HG03135 (cell line): ENCODE results near the gene SIGLEC1.

Source experiments
- ATAC-seq: cut with Tn5 transposase; IDR thresholded peaks from one replicate; pipeline ENCODE4 v1.9.1; 2021; ENCODE audit warnings: mild to moderate bottlenecking, moderate library complexity; ENCODE audit not compliant: unreplicated experiment

Gene SIGLEC1

DNA sequence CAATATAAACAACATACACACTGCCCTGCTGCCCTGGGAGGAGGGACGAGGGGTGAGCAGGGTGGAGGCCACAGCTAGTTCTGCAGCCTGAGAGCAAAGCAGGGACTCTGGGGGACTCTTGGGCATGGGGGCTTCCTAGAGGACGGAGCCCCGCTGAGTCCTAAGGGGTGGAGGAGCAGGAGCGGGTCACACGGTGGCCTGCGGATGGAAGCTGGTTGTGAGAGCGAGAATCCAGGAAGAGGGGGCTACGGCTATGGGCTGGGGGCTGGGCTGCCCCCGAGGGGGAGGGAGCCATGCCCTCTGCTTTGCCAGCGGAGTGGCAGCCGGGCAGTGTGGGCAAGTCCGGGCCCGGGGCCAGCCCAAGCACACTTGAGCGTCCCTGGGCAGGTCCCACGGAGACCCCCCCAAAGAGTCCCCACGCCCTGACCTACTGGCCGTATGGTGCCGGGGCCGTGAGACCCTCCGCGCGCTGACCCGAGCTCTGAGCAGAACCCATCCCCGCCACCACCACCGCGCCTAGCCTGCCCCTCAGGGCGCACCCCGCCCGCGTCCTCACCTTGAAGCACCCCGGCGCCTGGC is 31.0 kb downstream of the SIGLEC1 start:
- ATAC-seq, result no peak

- no peak for ATAC-seq
Observed at GRCh38 chr20:3680701-3681351, 31.6 kb downstream of the SIGLEC1 start.

DNA sequence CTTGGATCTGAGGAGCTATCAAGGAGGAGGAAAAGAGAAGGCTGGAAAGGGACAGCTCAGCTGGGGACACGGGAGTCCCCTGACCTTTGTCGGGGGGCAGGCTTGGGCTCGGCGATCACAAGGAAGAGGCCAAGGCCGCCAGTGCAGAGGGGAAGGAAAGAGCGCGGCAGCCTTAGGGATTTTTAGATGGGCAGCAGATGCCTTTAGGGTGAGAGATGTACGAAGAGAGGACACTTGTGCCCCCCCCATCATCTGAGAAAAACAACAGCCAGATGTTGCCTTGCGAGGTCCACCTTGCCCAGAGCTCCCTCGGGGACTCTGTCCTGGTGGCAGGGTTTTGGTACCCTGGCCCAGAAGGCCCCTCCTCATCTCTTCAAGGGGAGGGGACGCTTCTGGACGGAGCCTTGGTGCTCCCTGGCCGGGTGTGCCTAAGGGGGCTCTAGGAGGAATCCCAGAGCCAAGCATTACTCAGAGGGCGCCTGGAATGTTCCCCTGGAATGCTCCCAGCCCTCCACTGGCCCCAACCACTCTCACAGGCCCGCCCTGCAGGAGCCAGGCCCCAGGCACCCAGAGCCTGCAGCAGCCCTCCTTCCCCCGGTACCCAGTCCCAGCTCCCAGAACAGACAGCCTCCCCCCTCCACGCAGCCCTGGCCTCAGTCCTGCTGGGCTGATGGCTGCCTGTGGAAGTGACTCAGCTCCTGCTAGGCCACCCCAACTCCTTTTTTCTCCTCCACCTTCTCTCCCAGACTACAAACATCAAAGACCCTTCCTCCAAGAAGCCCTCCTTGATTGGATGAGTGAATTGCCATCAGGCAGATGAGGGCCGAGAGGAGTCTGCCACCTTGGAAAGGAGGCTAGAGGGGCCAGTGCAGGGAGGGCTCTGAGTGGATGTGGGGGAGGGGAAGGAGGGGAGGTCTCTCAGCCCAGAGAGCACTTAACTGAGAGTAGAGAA is 32.4 kb downstream of the SIGLEC1 start:
- ATAC-seq, result no peak

DNA sequence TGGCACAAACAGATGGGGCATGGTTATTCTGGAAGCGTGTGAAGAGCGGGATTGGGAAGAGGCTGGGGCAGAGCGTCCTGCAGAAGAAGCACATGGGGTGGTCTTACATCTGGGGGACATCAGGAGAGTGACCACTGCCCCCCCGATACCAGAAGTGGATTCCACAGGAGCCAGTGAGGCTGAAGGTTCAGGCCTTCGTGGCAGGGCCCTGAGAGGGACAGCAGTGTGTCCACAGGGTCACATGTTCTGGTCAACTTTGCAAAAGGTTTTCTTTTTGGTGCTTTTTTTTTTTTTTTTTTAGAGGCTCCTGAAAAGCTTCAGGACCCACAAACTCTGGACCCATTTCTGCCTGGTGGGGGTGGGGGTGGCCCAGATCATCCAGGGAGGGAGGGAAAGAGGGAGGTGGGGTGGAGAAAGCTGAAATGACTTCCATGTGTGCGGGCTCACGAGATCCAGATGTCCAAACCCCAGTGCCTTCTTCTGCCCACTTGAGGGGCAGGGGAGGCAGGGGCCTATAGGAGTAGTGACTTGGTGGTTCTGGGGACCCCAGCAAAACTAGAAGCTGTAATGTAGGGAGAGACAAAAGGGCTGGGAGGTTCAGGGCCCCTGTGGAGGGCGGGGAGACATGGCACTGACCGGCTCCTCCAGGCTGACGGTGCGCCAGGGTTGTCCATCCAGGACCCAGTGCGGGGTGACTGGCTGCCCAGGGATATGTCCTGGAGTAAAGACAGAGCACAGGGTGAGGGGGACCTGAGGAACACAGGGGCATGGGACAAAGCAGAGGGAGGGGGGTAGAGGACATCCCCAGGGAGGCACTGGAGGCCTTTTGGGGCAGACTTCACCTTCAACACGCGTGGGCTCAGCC is 33.3 kb downstream of the SIGLEC1 start:
- no peak for ATAC-seq

- no peak for ATAC-seq
Observed at GRCh38 chr20:3678198-3678597, 34.2 kb downstream of the SIGLEC1 start.

- no peak for ATAC-seq
Observed at GRCh38 chr20:3677733-3678132, 34.7 kb downstream of the SIGLEC1 start.

GRCh38 chr20:3674995-3675900 is 37.2 kb downstream of the SIGLEC1 start:
- ATAC-seq, result no peak

DNA sequence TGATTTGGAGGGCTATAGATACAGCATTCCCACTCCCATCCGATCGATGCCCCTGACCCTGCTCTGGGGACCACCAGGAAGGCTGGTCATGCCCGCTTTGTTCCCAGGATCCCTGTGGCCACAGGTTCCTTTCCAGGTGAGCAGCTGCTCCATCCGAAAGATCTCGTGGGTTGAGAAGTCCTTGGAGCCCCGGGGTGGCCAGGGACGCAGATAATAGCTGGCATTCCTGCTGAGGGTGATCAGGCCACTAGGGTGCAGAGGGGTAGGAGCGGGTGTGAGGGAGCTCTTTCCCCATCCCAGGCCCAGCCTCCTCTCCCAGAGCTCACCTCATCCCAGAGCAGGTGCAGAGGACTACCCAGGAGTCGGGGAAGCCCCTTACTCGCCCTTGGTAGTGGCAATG is 38.0 kb downstream of the SIGLEC1 start:
- no peak for ATAC-seq

DNA sequence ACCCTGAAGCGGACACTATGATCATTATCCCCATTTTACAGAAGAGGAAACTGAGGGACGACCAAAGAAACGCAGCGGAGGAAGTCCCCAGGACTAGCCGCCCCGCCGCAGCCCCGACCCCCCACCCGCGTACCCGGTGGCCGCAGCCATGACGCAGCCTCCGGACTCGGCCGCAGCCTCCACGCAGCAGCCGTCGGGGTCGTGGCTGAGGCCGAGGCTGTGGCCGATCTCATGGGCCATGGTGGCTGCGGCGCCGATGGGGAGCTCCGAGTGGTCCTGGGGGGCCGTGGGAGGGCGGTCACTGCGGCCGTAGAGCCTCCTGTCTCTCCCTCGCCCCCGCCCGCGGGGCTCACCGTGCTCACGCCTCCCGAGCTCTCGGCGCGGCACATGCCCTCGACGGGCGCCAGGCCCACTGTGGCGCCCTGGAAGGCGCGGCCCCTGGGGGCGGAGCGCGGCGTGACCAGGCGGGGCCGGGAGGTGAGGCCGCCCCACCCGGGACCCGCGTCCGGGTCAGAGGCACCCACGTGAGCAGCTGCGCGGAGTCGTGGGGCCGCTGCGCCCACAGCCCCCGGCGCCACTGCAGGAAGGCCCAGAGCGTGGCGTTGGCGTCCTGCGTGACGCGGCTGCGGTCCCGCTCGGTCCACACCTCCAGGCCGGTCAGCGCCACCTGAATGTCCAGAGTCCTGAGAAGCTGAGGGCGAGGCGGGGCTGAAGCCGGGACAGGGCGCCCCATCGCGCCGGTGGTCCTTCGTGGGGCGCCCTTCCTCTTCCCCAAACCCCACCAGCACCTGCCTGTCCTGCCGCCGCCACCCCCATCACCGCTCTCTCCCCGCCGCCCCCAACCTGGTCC is 39.0 kb downstream of the SIGLEC1 start:
- ATAC-seq, result no peak

- no peak for ATAC-seq
Observed at GRCh38 chr20:3672547-3673171, 39.7 kb downstream of the SIGLEC1 start.

- no peak for ATAC-seq
Observed at GRCh38 chr20:3671986-3672546, 40.3 kb downstream of the SIGLEC1 start.

DNA sequence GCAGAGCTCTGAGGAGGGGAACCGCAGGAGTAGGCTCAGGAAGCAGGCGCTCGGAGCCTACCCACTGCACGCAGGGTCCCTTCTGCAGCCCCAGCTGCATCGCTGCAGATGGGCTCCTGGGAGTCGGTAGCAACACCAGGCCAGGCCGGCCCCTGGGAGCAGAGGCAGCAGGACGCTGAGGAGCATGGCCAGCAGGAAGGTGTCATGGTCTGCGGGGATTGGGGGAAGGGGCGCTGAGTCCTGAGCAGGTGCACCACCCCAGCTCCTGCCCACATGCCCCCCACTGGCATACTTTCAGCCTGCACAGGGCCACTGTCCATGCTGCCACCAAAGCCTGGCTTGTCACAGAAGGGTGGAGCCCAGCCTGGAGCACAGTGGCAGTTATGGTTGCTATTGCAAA is 41.5 kb downstream of the SIGLEC1 start:
- no peak for ATAC-seq

DNA sequence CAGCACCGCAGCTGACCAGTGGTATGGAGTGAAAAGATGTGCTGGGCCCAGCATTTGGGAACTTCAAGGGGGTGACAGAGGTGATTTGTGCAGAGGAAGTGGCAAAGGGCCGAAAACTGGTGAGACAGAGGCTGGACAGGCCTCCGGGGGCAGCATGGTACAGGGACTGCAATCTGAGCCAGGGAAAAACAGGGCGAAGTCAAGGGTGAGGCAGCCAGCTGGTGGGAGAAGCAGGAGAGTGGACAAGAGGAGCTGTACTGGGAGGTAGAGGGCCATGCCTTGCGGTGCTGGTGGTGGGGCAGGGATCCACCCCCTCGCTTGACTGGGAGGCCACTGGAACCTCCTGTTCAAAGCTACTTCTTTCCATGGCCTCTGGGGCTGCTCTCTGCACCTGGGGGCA is 41.9 kb downstream of the SIGLEC1 start:
- no peak for ATAC-seq

- no peak for ATAC-seq
Observed at GRCh38 chr20:3669710-3670367, 42.6 kb downstream of the SIGLEC1 start.

- ATAC-seq, result no peak
Observed at GRCh38 chr20:3667434-3668037, 44.9 kb downstream of the SIGLEC1 start.

- ATAC-seq, result no peak
Observed at GRCh38 chr20:3663858-3664257, 48.5 kb downstream of the SIGLEC1 start.

- ATAC-seq, result no peak
Observed at GRCh38 chr20:3663031-3663701, 49.2 kb downstream of the SIGLEC1 start, which contains the start of gene GFRA4. Gene GFRA4 (minus strand): TSS chr20:3663399. CDS start chr20:3663399, 0 bp downstream.
